ENCODE measurements around the gene SSU72.

Gene SSU72

GRCh38 chr1:1547476-1547875 lies 27.2 kb downstream of the SSU72 start:
- Histone ChIP-seq H3K4ac (ENCODE audit: low read depth, low read length) (no peak overlapping the region), H4K8ac (ENCODE audit: low read depth, low read length) (no peak overlapping the region), H3K56ac (ENCODE audit: low read length) (no peak overlapping the region), H3K4me3 (ENCODE audit: low read length) (no peak overlapping the region), H3K27me3 (ENCODE audit: insufficient read depth, low read length, poor library complexity) (no peaks in the 10 kb centered on the region), H3K18ac (ENCODE audit: low read length) (no peak overlapping the region), H2BK15ac (replicated peaks; ENCODE audit: low read depth) (no peak overlapping the region), H2BK120ac (ENCODE audit: low read depth, low read length) (no peak overlapping the region), H2BK5ac (ENCODE audit: low read length) (no peak overlapping the region), H3K79me2 (ENCODE audit: control insufficient read depth, insufficient read depth, low read length) (peaks cover 4% of the 10 kb centered on the region), H3K79me1 (ENCODE audit: low read length) (peaks cover 10% of the 10 kb centered on the region), H4K5ac (ENCODE audit: low read length) (no peak overlapping the region), H3K36me3 (ENCODE audit: control insufficient read depth, insufficient read depth, low read length) (no peaks in the 10 kb centered on the region), H2AK5ac (ENCODE audit: low read length) (no peak overlapping the region), H3K9ac (ENCODE audit: low read length) (no peak overlapping the region), H3K23ac (ENCODE audit: low read length) (no peak overlapping the region), H3K4me1 (ENCODE audit: control insufficient read depth, low read depth, low read length) (no peaks in the 10 kb centered on the region), H3K27ac (ENCODE audit: low read depth, low read length) (no peak overlapping the region), H3K4me2 (ENCODE audit: low read length) (no peak overlapping the region)
- no peak for DNase-seq
- WGBS (ENCODE audit: extremely low coverage, insufficient coverage, low lambda C conversion rate), result no CpG with 5 or more reads among the region's 19 CpGs

- Histone ChIP-seq H3K56ac (ENCODE audit: low read length) (no peak overlapping the region), H3K4me3 (ENCODE audit: low read length) (no peak overlapping the region), H3K27ac (ENCODE audit: low read depth, low read length) (no peak overlapping the region), H3K27me3 (ENCODE audit: insufficient read depth, low read length, poor library complexity) (no peaks in the 10 kb centered on the region), H2BK15ac (replicated peaks; ENCODE audit: low read depth) (no peak overlapping the region), H2BK5ac (ENCODE audit: low read length) (no peak overlapping the region), H3K9ac (ENCODE audit: low read length) (no peak overlapping the region), H3K4ac (ENCODE audit: low read depth, low read length) (no peak overlapping the region), H2BK120ac (ENCODE audit: low read depth, low read length) (no peak overlapping the region), H3K4me2 (ENCODE audit: low read length) (no peak overlapping the region), H3K23ac (ENCODE audit: low read length) (no peak overlapping the region), H3K79me1 (ENCODE audit: low read length) (peaks cover 8% of the 10 kb centered on the region), H4K5ac (ENCODE audit: low read length) (no peak overlapping the region), H2AK5ac (ENCODE audit: low read length) (no peak overlapping the region), H3K18ac (ENCODE audit: low read length) (no peak overlapping the region), H3K4me1 (ENCODE audit: control insufficient read depth, low read depth, low read length) (no peaks in the 10 kb centered on the region), H3K36me3 (ENCODE audit: control insufficient read depth, insufficient read depth, low read length) (no peaks in the 10 kb centered on the region), H3K79me2 (ENCODE audit: control insufficient read depth, insufficient read depth, low read length) (peaks cover 4% of the 10 kb centered on the region), H4K8ac (ENCODE audit: low read depth, low read length) (no peak overlapping the region)
- no peak for DNase-seq
- no CpG with 5 or more reads among the region's 9 CpGs for WGBS (ENCODE audit: extremely low coverage, insufficient coverage, low lambda C conversion rate)
Measured at GRCh38 chr1:1547011-1547410, 27.7 kb downstream of the SSU72 start.

- Histone ChIP-seq H3K27me3 (ENCODE audit: insufficient read depth, low read length, poor library complexity) (no peaks in the 10 kb centered on the region), H3K9ac (ENCODE audit: low read length) (no peak overlapping the region), H2BK120ac (ENCODE audit: low read depth, low read length) (no peak overlapping the region), H3K4me3 (ENCODE audit: low read length) (no peak overlapping the region), H3K4me1 (ENCODE audit: control insufficient read depth, low read depth, low read length) (no peaks in the 10 kb centered on the region), H3K79me2 (ENCODE audit: control insufficient read depth, insufficient read depth, low read length) (peaks cover 4% of the 10 kb centered on the region), H4K8ac (ENCODE audit: low read depth, low read length) (no peak overlapping the region), H3K36me3 (ENCODE audit: control insufficient read depth, insufficient read depth, low read length) (no peaks in the 10 kb centered on the region), H3K18ac (ENCODE audit: low read length) (no peak overlapping the region), H4K5ac (ENCODE audit: low read length) (no peak overlapping the region), H2AK5ac (ENCODE audit: low read length) (no peak overlapping the region), H3K23ac (ENCODE audit: low read length) (no peak overlapping the region), H3K4me2 (ENCODE audit: low read length) (no peak overlapping the region), H3K56ac (ENCODE audit: low read length) (no peak overlapping the region), H3K27ac (ENCODE audit: low read depth, low read length) (no peak overlapping the region), H2BK15ac (replicated peaks; ENCODE audit: low read depth) (no peak overlapping the region), H3K4ac (ENCODE audit: low read depth, low read length) (no peak overlapping the region), H3K79me1 (ENCODE audit: low read length) (peaks cover 5% of the 10 kb centered on the region), H2BK5ac (ENCODE audit: low read length) (no peak overlapping the region)
- DNase-seq, result no peak
- WGBS (ENCODE audit: extremely low coverage, insufficient coverage, low lambda C conversion rate), result no CpG with 5 or more reads among the region's 23 CpGs
Measured at GRCh38 chr1:1545946-1546737, 28.5 kb downstream of the SSU72 start.

GRCh38 chr1:1544544-1544943 lies 30.1 kb downstream of the SSU72 start:
- no peak overlapping the region for H3K56ac ChIP-seq (ENCODE audit: low read length)
- no peak overlapping the region for H4K8ac ChIP-seq (ENCODE audit: low read depth, low read length)
- no peak overlapping the region for H2BK15ac ChIP-seq (replicated peaks; ENCODE audit: low read depth)
- H4K5ac ChIP-seq (ENCODE audit: low read length), result no peak overlapping the region
- no peak overlapping the region for H3K9ac ChIP-seq (ENCODE audit: low read length)
- H3K4ac ChIP-seq (ENCODE audit: low read depth, low read length), result no peak overlapping the region
- H2BK5ac ChIP-seq (ENCODE audit: low read length), result no peak overlapping the region
- no peaks in the 10 kb centered on the region for H3K36me3 ChIP-seq (ENCODE audit: control insufficient read depth, insufficient read depth, low read length)
- H3K4me3 ChIP-seq (ENCODE audit: low read length), result no peak overlapping the region
- H3K18ac ChIP-seq (ENCODE audit: low read length), result no peak overlapping the region
- no peaks in the 10 kb centered on the region for H3K27me3 ChIP-seq (ENCODE audit: insufficient read depth, low read length, poor library complexity)
- H2AK5ac ChIP-seq (ENCODE audit: low read length), result no peak overlapping the region
- H3K23ac ChIP-seq (ENCODE audit: low read length), result no peak overlapping the region
- WGBS (ENCODE audit: extremely low coverage, insufficient coverage, low lambda C conversion rate), result no CpG with 5 or more reads among the region's 10 CpGs
- H3K4me1 ChIP-seq (ENCODE audit: control insufficient read depth, low read depth, low read length), result no peaks in the 10 kb centered on the region
- no peak overlapping the region for H3K4me2 ChIP-seq (ENCODE audit: low read length)
- no peaks in the 10 kb centered on the region for H3K79me2 ChIP-seq (ENCODE audit: control insufficient read depth, insufficient read depth, low read length)
- H3K27ac ChIP-seq (ENCODE audit: low read depth, low read length), result no peak overlapping the region
- peaks cover 3% of the 10 kb centered on the region for H3K79me1 ChIP-seq (ENCODE audit: low read length)
- H2BK120ac ChIP-seq (ENCODE audit: low read depth, low read length), result no peak overlapping the region
- DNase-seq, result no peak

- Histone ChIP-seq H3K9ac (ENCODE audit: low read length) (no peak overlapping the region), H3K4me3 (ENCODE audit: low read length) (no peak overlapping the region), H3K27ac (ENCODE audit: low read depth, low read length) (no peak overlapping the region), H3K18ac (ENCODE audit: low read length) (no peak overlapping the region), H3K23ac (ENCODE audit: low read length) (no peak overlapping the region), H3K79me2 (ENCODE audit: control insufficient read depth, insufficient read depth, low read length) (no peaks in the 10 kb centered on the region), H3K27me3 (ENCODE audit: insufficient read depth, low read length, poor library complexity) (no peaks in the 10 kb centered on the region), H3K79me1 (ENCODE audit: low read length) (peaks cover 1% of the 10 kb centered on the region), H4K5ac (ENCODE audit: low read length) (no peak overlapping the region), H3K4ac (ENCODE audit: low read depth, low read length) (no peak overlapping the region), H3K56ac (ENCODE audit: low read length) (no peak overlapping the region), H2AK5ac (ENCODE audit: low read length) (no peak overlapping the region), H2BK120ac (ENCODE audit: low read depth, low read length) (no peak overlapping the region), H2BK5ac (ENCODE audit: low read length) (no peak overlapping the region), H4K8ac (ENCODE audit: low read depth, low read length) (no peak overlapping the region), H3K4me1 (ENCODE audit: control insufficient read depth, low read depth, low read length) (no peaks in the 10 kb centered on the region), H3K36me3 (ENCODE audit: control insufficient read depth, insufficient read depth, low read length) (no peaks in the 10 kb centered on the region), H3K4me2 (ENCODE audit: low read length) (no peak overlapping the region), H2BK15ac (replicated peaks; ENCODE audit: low read depth) (no peak overlapping the region)
- no peak for DNase-seq
- WGBS (ENCODE audit: extremely low coverage, insufficient coverage, low lambda C conversion rate), result no CpG with 5 or more reads among the region's 19 CpGs
Measured at GRCh38 chr1:1543706-1544099, 31.0 kb downstream of the SSU72 start.
